GM12874 (cell line): ENCODE results near the gene RFPL1.

ENCODE experiments used
- TF ChIP-seq, protein P1 (sequence below): IDR thresholded peaks from 2 replicates; pipeline ENCODE4 v1.5.1; 2011; ENCODE audit warnings: low read depth, mild to moderate bottlenecking, control low read depth, low read length, moderate library complexity; ENCODE audit not compliant: insufficient read depth

The RFPL1 gene

DNA sequence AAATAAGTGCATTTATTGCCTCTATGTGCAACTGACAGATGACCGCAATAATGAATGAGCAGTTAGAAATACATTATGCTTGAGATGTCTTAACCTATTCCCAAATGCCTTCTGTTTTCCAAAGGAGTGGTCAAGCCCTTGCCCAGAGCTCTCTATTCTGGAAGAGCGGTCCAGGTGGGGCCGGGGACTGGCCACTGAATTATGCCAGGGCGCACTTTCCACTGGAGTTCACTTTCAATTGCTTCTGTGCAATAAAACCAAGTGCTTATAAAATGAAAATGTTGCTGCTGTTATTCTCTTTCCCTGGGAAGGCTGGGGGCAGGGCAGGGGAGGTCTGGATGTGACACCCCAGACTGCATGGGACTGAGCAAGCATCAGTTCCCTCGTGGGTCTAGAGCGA, 52.6 kb downstream of the RFPL1 start:
- TF ChIP-seq, protein P1, sequence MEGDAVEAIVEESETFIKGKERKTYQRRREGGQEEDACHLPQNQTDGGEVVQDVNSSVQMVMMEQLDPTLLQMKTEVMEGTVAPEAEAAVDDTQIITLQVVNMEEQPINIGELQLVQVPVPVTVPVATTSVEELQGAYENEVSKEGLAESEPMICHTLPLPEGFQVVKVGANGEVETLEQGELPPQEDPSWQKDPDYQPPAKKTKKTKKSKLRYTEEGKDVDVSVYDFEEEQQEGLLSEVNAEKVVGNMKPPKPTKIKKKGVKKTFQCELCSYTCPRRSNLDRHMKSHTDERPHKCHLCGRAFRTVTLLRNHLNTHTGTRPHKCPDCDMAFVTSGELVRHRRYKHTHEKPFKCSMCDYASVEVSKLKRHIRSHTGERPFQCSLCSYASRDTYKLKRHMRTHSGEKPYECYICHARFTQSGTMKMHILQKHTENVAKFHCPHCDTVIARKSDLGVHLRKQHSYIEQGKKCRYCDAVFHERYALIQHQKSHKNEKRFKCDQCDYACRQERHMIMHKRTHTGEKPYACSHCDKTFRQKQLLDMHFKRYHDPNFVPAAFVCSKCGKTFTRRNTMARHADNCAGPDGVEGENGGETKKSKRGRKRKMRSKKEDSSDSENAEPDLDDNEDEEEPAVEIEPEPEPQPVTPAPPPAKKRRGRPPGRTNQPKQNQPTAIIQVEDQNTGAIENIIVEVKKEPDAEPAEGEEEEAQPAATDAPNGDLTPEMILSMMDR = no peak
